COLO829 (cell line): ENCODE measurements around the gene CDH2.
A peak's percentile ranks its signal among the peaks of the same experiment; 100 is the strongest.

ENCODE experiments used
- DNase-seq: peaks from one replicate; pipeline ENCODE4 v3.0.0; 2012; ENCODE audit warnings: low spot score

The CDH2 gene

GRCh38 chr18:27994571-27994970 is 182.4 kb downstream of the CDH2 start:
- DNase-seq = peak; percentile 50

- DNase-seq = no peak
Observed at GRCh38 chr18:27991391-27991790, 185.5 kb downstream of the CDH2 start.

- DNase-seq = no peak
Observed at GRCh38 chr18:27985832-27986231, 191.1 kb downstream of the CDH2 start.

- no peak for DNase-seq
Observed at GRCh38 chr18:27983780-27984179, 193.2 kb downstream of the CDH2 start.

- DNase-seq = no peak
Observed at GRCh38 chr18:27976806-27977408, 200.0 kb downstream of the CDH2 start.

- no peak for DNase-seq
Observed at GRCh38 chr18:27970321-27970720, 206.6 kb downstream of the CDH2 start.

GRCh38 chr18:27969206-27969605 is 207.7 kb downstream of the CDH2 start:
- no peak for DNase-seq

GRCh38 chr18:27967913-27968824 is 208.8 kb downstream of the CDH2 start:
- DNase-seq = no peak

- no peak for DNase-seq
Observed at GRCh38 chr18:27966881-27967280, 210.0 kb downstream of the CDH2 start.

GRCh38 chr18:27964811-27965210 is 212.1 kb downstream of the CDH2 start:
- no peak for DNase-seq

- no peak for DNase-seq
Observed at GRCh38 chr18:27959101-27959500, 217.8 kb downstream of the CDH2 start.

- no peak for DNase-seq
Observed at GRCh38 chr18:27956001-27956640, 220.8 kb downstream of the CDH2 start.

GRCh38 chr18:27954226-27954625 is 222.7 kb downstream of the CDH2 start:
- DNase-seq = no peak

- no peak for DNase-seq
Observed at GRCh38 chr18:27952741-27953140, 224.2 kb downstream of the CDH2 start.

GRCh38 chr18:27950648-27951228 is 226.2 kb downstream of the CDH2 start:
- DNase-seq = no peak

GRCh38 chr18:27948986-27949385 is 227.9 kb downstream of the CDH2 start:
- no peak for DNase-seq

GRCh38 chr18:27942706-27943105 is 234.2 kb downstream of the CDH2 start:
- DNase-seq = peak; percentile 58

GRCh38 chr18:27931535-27931934 is 245.4 kb downstream of the CDH2 start:
- no peak for DNase-seq

GRCh38 chr18:27922780-27923179 is 254.2 kb downstream of the CDH2 start:
- DNase-seq = no peak

- peak; percentile 76 for DNase-seq
Observed at GRCh38 chr18:27921904-27922751, 254.8 kb downstream of the CDH2 start.

GRCh38 chr18:27921392-27921791 is 255.5 kb downstream of the CDH2 start:
- DNase-seq = peak; percentile 3

GRCh38 chr18:27920836-27921235 is 256.1 kb downstream of the CDH2 start:
- DNase-seq = no peak
